NK-92 treated with Interleukin-12 subunit alpha and Interleukin-12 subunit beta, amount 100 ng/mL, for 24 hours (cell line): ENCODE measurements around the gene HAUS6.
A peak's percentile ranks its signal among the peaks of the same experiment; 100 is the strongest.
"Not testable (repeated sequence)": the region's sequence is repeated elsewhere in the genome, so short reads cannot be mapped to it uniquely, and the experiment has no call there.

Source experiments
- DNase-seq: peaks from one replicate; lab custom pipeline; 2025; lab: John Stamatoyannopoulos, UW

HAUS6 gene

DNA sequence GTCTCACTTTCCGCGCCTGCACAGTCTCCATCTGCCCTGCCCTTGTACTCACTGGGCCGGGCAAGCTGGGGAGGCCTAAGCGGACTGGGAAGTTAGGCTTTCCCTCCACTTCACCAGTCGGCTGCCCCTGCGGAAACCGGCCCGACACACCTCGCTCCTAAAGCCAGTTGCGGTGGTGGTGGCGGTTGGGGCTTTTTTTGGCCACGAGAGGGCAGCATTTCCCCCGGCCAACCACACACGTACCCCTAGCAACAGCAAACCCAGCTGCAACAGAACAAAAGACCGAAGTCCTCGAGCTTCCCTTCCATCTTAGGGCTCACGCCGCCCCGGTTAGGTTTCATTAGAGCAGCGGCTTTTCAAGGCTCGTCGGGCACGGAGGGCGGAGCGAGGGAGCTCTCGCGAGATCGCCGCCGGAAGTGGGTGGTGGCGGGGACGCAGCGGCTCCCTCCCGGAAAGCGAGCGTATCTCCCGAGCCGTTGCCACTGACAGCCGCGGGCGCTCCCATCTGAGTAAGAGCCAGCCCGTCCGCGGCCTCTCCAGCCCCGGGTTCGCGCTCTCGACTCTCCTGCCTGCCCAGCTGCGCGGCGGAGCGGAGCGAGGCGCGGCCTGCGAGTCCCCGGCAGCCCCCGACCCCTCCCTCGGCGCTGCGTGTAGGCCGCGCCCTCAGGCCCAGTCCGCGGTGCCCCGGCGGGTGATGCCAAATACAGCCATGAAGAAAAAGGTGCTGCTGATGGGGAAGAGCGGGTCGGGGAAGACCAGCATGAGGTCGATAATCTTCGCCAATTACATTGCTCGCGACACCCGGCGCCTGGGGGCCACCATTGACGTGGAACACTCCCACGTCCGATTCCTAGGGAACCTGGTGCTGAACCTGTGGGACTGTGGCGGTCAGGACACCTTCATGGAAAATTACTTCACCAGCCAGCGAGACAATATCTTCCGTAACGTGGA, 53.5 kb downstream of the HAUS6 start, which contains the start of gene RRAGA:
Gene RRAGA (plus strand): TSS at position 462 of the 951 bp plus-strand sequence. CDS start 233 bp downstream, at position 695.
- peak; percentile 85 for DNase-seq

DNA sequence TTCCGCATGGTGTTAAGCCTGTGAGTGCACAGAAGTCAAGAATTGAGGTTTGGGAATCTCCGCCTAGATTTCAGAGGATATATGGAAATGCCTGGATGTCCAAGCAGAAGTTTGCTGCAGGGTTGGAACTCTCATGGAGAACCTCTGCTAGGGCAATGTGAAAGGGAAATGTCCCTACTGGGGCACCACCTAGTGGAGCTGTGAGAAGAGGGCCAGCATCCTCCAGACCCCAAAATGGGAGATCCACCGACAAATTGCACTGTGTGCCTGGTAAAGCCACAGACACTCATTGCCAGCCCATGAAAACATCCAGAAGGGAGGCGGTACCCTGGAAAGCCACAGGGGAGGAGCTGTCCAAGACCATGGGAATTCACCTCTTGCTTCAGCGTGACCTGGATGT, 66.1 kb downstream of the HAUS6 start:
- DNase-seq, result no peak

DNA sequence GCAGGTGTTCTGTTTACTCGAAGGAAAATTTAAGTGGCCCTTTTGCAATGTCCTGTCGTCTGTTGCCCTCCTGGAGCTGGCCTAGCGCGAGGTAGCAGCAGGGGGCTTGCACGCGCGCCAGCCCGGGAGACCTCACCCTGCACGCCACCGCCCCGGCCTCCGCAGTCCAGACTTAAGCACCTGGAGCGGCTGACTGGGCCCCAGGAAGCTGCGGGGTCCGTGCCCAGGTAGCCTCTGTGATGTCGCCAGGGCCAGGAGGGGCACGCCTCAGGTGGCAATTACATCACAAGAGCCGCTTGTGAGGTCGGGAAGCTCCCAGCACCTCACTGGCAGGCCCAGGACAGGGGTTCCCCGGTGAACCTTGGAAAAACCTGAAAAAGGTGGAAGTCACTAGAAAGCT, 69.7 kb downstream of the HAUS6 start, which contains the start of gene SAXO1:
Gene SAXO1 (minus strand): TSS at position 195 of the 400 bp plus-strand sequence. CDS start 301 bp downstream, outside the sequence.
- no peak for DNase-seq

DNA sequence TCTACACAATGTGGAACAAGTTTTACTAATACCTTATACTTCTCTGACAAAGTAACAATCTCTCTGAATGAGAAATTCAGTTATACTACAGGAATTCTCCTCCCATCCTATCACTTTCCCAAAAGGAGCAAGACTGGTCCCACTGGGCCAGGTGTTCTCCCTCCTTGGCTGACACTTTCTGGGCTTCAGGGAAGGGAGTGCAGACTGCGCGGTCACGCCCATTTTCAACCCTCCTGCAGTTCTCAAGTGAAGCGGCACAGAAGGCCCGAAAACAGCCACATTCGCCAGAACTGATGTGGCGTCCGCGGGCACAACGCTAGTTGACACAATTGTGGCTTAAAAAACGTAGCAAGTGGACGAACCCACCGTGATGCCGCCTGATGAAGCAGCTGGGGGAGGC, 70.3 kb downstream of the HAUS6 start:
- no peak for DNase-seq

DNA sequence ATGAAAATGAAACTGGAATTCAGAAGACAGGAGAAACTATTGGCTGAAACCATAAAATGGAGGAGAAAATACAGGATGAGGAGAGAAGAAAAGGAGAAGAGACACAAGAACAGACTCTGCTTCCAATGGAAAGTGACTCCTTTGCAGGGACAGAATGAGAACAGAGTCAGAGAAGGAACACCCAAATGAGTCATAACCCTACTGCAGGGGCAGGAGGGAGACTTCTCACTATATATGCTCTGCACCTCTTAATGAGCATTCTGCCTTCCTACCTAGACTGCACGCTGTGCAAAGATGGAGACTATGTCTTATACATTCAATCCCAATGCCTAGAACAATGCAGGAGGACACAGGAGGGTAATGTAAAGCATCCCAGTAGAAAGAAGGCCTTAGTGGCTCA, 71.8 kb downstream of the HAUS6 start:
- no peak for DNase-seq

DNA sequence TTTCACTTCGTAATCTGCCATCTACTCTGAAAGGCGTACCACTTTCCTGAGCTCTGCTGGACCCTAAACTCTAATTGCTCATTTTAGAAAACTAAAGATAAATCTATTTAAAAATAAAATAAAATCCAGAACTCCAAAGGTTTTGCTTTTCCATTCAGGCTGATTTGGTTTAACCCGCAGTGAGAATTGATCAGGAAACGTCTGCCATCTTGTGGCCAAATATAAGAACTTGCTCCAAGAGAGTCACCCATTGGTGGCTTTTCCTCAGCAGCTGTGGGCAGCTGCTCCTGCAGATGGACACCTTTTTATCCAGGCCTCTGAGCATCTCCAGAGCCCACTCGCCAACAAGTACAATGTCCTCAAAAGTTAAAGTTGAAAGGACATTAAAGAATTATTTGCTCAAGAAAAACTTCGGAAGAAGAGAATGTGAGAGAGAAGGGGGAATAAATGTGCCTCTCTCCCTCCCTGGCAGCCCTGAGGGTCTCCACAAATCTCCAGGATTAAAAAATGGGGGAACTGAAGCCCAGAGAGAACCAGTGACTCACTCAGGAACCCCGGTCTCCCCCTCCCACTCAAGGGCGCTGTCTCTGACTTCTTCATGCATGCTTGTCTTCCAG, 73.8 kb downstream of the HAUS6 start:
- no peak for DNase-seq

DNA sequence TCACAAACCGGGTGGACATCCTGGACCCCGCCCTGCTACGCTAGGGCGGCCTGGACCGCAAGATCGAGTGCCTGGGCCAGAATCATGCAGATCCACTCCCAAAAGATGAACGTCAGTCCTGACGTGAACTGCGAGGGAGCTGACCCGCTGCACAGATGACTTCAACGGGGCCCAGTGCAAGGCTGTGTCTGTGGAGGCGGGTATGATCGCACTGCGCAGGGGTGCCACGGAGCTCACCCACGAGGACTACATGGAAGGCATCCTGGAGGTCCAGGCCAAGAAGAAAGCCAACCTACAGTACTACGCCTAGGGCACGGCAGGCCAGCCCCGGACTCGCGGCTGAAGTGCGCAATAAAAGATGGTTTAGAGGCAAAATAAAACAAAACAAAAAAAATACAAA, 74.9 kb downstream of the HAUS6 start:
- no peak for DNase-seq

DNA sequence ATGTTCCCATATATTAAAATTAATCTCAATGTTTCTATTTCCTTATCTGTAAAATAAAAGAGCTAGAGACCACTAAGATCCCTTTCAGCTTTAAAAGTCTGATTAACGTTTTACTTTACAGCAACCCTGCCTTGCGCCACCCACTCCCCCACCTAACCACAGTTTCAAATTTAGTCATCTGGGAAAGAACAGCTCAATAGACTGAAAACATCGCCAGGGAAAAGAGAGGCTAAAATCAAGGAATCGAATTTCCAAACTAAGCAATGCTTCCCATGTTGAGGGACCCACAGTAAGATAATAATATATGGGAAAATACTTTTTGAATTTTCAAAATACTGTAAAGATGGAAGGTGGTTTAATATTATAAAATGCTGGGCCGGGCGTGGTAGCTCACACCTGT, 76.3 kb downstream of the HAUS6 start:
- no peak for DNase-seq

DNA sequence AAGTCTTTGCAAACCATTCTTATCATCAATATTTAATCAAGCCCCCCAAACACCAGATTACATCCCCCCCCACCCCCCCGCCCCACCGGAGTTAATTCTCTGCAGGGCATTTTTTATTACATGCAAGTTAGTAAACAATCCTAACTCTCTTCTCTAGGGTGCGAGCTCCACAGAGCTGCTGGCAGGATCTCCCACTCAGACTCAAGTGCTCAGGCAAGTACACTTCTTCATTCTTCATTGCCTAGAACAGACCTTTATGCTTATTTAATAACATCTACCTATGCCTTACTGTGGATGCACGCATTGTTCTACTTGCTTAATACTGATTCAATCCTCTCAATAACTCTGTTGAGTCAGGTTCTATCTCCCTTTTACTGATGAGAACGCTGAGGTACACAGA, 79.6 kb downstream of the HAUS6 start:
- no peak for DNase-seq

DNA sequence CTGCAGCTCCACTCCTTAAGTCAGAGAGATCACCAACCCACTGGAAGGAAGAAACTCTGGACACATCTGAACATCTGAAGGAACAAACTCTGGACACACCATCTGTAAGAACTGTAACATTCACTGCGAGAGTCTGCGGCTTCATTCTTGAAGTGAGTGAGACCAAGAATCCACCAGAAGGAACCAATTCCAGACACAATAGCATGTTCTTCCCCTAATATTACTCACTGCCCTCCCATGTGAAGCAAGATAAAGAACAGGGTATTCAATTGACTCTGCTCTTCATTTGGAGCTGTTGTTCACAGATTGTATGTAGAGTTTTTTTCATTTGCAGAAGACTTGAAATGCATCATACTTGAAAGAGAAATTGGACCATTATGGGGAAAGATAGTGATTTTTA, 80.5 kb downstream of the HAUS6 start:
- no peak for DNase-seq

DNA sequence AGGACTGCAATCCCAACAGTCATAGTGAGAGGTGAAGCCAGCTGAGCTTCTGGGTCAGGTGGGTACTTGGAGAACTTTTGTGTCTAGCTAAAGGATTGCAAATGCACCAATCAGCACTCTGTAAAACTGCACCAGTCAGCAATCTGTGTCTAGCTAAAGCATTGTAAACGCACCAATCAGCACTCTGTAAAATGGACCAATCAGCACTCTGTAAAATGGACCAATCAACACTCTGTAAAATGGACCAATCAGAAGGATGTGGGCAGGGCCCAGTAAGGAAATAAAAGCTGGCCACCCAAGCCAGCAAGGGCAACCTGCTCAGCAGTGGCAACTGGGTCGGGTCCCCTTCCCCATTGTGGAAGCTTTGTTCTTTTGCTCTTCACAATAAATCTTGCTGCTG, 81.1 kb downstream of the HAUS6 start:
- DNase-seq, result not testable (repeated sequence)

DNA sequence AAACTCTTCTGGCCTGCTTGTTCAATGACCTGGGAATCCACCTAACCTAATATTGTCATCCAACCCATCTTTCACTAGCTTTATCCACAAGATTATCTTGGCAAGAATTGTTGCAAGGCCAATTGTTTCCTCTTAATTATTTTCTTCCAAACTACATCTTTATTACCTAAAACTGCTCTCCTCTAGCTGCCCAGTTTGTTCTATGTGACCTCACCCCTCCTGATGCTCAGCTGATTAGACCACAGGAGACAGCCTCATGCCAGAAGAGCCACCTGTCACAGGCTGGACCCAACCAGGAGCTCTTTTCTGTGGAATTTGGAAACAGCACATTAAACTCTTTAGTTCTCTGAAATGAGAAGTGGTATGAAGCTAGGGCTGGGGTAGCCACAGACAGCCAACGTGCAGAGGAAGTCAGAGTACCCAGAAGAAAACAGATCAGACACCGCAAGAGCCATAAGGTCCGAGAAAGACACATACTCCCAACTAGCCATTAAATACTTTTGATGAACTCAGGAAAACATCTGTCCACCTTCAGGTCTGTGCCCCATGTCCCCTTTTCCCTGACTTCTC, 81.7 kb downstream of the HAUS6 start:
- DNase-seq, result no peak

DNA sequence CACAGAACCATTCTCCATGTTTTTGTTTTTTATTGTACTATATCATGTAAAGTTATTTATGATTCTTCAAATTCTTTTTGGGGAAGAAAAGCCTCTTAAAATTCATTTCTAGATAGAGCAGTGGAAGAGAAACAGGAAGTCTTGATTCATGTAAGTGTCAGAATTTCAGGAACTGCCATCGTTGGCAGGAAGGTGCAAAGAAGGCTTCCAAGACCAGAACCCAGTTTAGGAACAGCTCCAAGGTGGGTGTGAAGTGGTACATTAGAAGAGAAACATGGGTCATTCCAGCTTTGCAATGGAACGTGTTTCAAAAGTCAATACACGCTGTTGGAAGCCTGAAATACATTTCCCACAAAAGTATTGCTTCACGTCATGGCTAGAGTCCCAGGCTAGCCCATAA, 84.5 kb downstream of the HAUS6 start:
- no peak for DNase-seq

DNA sequence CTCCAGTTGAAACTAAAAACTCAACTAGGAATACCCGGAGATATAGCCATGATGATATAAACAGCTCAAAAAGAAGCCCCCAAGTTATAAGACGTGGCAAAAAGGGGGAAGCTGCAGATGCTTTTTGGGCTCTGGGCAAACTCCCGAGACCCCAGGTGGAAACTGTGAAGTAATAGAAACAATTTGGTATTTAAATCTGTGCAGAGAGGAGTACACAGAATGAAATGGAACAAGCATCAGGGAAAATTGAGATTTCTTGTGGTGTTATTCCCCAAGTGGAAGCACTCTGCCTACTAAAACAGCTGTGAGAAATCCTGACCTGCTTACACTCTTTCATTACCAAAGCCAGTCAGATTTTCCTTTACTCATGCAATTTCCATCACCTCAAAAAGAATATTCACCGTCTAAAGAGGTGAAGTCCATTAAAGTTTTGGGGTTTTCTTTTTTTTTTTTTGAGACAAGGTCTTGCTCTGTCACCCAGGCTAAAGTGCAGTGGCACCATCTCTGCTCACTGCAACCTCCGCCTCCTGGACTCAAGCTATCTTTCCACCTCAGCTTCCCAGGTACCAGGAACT, 93.2 kb downstream of the HAUS6 start:
- no peak for DNase-seq
